ENCODE measurements around the gene ZNF652.
"Not testable (repeated sequence)": the region's sequence is repeated elsewhere in the genome, so short reads cannot be mapped to it uniquely, and the experiment has no call there.

The ZNF652 gene

DNA sequence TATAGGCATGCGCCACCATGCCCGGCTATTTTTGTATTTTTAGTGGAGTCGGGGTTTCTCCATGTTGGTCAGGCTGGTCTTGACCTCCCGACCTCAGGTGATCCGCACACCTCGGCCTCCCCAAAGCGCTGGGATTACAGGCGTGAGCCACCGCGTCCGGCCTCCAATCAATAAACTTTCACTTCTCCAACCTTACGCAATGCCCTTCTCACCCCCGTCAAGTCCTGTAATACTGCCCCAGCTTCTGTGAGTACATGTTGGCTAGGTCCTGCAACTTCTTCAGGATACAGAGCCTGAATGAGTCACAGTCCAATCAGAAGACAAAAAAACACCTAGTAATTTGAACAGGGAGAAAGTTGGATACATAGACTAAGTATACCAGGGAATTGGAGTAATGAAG lies 84.4 kb downstream of the ZNF652 start:
- Histone ChIP-seq H3K4me2 (ENCODE audit: low read depth, low read length, poor library complexity, severe bottlenecking) (no peak overlapping the region), H3K4me3 (ENCODE audit: insufficient read depth, low read length, poor library complexity, severe bottlenecking) (no peak overlapping the region), H2AFZ (ENCODE audit: low read depth, low read length, severe bottlenecking) (no peak overlapping the region), H3K9me3 (ENCODE audit: insufficient read depth, low read length) (no peaks in the 10 kb centered on the region), H3F3A (ENCODE audit: insufficient read depth) (no peaks in the 10 kb centered on the region), H3K27me3 (ENCODE audit: low read length) (no peaks in the 10 kb centered on the region), H3K9me2 (replicated peaks; ENCODE audit: insufficient read depth, low read length) (no peaks in the 10 kb centered on the region), H3K27ac (ENCODE audit: low read depth, low read length) (no peak overlapping the region), H4K20me1 (ENCODE audit: low read depth, low read length) (no peaks in the 10 kb centered on the region), H3K9ac (ENCODE audit: low read length) (no peak overlapping the region), H3K79me2 (ENCODE audit: insufficient read depth, low read length) (no peaks in the 10 kb centered on the region), H3K36me3 (ENCODE audit: low read length) (no peaks in the 10 kb centered on the region)
- TF ChIP-seq, protein P1, sequence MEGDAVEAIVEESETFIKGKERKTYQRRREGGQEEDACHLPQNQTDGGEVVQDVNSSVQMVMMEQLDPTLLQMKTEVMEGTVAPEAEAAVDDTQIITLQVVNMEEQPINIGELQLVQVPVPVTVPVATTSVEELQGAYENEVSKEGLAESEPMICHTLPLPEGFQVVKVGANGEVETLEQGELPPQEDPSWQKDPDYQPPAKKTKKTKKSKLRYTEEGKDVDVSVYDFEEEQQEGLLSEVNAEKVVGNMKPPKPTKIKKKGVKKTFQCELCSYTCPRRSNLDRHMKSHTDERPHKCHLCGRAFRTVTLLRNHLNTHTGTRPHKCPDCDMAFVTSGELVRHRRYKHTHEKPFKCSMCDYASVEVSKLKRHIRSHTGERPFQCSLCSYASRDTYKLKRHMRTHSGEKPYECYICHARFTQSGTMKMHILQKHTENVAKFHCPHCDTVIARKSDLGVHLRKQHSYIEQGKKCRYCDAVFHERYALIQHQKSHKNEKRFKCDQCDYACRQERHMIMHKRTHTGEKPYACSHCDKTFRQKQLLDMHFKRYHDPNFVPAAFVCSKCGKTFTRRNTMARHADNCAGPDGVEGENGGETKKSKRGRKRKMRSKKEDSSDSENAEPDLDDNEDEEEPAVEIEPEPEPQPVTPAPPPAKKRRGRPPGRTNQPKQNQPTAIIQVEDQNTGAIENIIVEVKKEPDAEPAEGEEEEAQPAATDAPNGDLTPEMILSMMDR (IDR thresholded peaks at IDR 0.05; ENCODE audit: insufficient read depth, low read length, poor library complexity, severe bottlenecking): no peak
- TF ChIP-seq EZH2phosphoT487 (conservative IDR thresholded peaks at IDR 0.05; ENCODE audit: low read length): no peak

DNA sequence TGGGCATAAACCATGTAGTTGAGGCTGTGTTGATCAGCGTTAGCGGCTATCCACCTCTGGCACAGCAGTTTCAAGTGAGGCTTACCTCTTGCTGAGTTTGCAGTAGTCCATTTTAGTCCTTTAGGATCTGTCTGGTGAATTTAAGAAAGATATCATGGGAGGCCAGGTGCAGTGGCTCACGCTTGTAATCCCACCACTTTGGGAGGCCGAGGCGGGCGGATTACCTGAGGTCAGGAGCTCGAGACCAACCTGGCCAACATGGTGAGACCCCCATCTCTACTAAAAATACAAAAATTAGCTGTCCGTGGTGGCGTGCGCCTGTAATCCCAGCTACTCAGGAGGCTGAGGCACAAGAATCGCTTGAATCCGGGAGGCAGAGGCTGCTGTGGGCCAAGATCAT lies 86.1 kb downstream of the ZNF652 start:
- not testable (repeated sequence) for H3K79me2 ChIP-seq (ENCODE audit: insufficient read depth, low read length); H3F3A ChIP-seq (ENCODE audit: insufficient read depth); H2AFZ ChIP-seq (ENCODE audit: low read depth, low read length, severe bottlenecking); H3K27ac ChIP-seq (ENCODE audit: low read depth, low read length); H3K9me3 ChIP-seq (ENCODE audit: insufficient read depth, low read length); H4K20me1 ChIP-seq (ENCODE audit: low read depth, low read length); H3K9me2 ChIP-seq (replicated peaks; ENCODE audit: insufficient read depth, low read length); H3K9ac ChIP-seq (ENCODE audit: low read length); H3K36me3 ChIP-seq (ENCODE audit: low read length); H3K27me3 ChIP-seq (ENCODE audit: low read length); H3K4me3 ChIP-seq (ENCODE audit: insufficient read depth, low read length, poor library complexity, severe bottlenecking); H3K4me2 ChIP-seq (ENCODE audit: low read depth, low read length, poor library complexity, severe bottlenecking)

DNA sequence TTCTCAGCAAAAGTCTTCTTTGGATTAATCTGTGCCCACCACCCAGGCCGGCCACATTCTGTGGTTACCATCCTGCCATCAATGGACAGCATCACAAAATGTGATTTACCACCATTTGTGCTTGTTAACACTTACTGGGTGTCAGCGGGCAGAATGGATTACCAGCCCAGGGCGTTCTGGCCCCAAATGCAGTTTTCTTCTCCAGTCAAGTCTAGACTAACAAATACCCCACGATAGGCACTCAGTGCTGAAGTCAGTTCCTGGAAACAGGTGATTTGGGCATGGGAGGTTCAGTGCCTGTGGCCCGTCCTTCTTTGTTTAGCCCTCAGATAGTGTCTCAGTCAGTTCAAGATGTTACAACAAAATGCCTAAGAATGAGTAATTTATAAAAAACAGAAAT lies 92.7 kb downstream of the ZNF652 start:
- no peaks in the 10 kb centered on the region for H3F3A ChIP-seq (ENCODE audit: insufficient read depth)
- TF ChIP-seq, protein P1 (IDR thresholded peaks at IDR 0.05; ENCODE audit: insufficient read depth, low read length, poor library complexity, severe bottlenecking): no peak
- no peak for TF ChIP-seq EZH2phosphoT487 (conservative IDR thresholded peaks at IDR 0.05; ENCODE audit: low read length)
- no peak overlapping the region for H3K4me3 ChIP-seq (ENCODE audit: insufficient read depth, low read length, poor library complexity, severe bottlenecking)
- no peak overlapping the region for H3K9ac ChIP-seq (ENCODE audit: low read length)
- no peaks in the 10 kb centered on the region for H3K9me2 ChIP-seq (replicated peaks; ENCODE audit: insufficient read depth, low read length)
- H3K9me3 ChIP-seq (ENCODE audit: insufficient read depth, low read length): no peaks in the 10 kb centered on the region
- no peak overlapping the region for H2AFZ ChIP-seq (ENCODE audit: low read depth, low read length, severe bottlenecking)
- no peaks in the 10 kb centered on the region for H3K27me3 ChIP-seq (ENCODE audit: low read length)
- H3K4me2 ChIP-seq (ENCODE audit: low read depth, low read length, poor library complexity, severe bottlenecking): no peak overlapping the region
- no peaks in the 10 kb centered on the region for H3K79me2 ChIP-seq (ENCODE audit: insufficient read depth, low read length)
- H4K20me1 ChIP-seq (ENCODE audit: low read depth, low read length): no peaks in the 10 kb centered on the region
- no peaks in the 10 kb centered on the region for H3K36me3 ChIP-seq (ENCODE audit: low read length)
- no peak overlapping the region for H3K27ac ChIP-seq (ENCODE audit: low read depth, low read length)

DNA sequence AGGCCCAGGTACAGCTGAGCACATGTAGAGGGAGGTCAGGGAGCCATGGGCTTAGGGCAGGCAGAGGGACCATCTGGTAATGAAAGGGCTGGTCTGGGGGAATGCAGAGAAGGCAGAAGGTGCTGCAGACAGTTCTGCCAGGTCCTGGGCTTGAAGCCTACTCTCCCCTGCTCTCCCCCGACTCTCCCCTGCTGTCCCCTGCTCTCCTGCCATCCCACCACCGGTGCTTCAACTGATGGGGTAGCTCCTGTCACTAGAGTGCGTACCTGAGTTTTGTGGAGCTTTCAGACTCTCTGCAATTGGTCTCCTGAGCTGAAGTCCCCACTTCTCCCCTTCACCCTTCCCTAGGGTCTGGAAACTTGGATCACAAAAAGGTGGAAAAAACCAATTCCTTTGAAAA lies 94.1 kb downstream of the ZNF652 start:
- Histone ChIP-seq H4K20me1 (ENCODE audit: low read depth, low read length) (no peaks in the 10 kb centered on the region), H3K27ac (ENCODE audit: low read depth, low read length) (no peak overlapping the region), H3K4me2 (ENCODE audit: low read depth, low read length, poor library complexity, severe bottlenecking) (no peak overlapping the region), H3K9me2 (replicated peaks; ENCODE audit: insufficient read depth, low read length) (no peaks in the 10 kb centered on the region), H3F3A (ENCODE audit: insufficient read depth) (no peaks in the 10 kb centered on the region), H3K36me3 (ENCODE audit: low read length) (no peaks in the 10 kb centered on the region), H3K9ac (ENCODE audit: low read length) (no peak overlapping the region), H3K4me3 (ENCODE audit: insufficient read depth, low read length, poor library complexity, severe bottlenecking) (no peak overlapping the region), H3K9me3 (ENCODE audit: insufficient read depth, low read length) (no peaks in the 10 kb centered on the region), H3K79me2 (ENCODE audit: insufficient read depth, low read length) (no peaks in the 10 kb centered on the region), H2AFZ (ENCODE audit: low read depth, low read length, severe bottlenecking) (no peak overlapping the region), H3K27me3 (ENCODE audit: low read length) (no peaks in the 10 kb centered on the region)
- TF ChIP-seq, protein P1 (IDR thresholded peaks at IDR 0.05; ENCODE audit: insufficient read depth, low read length, poor library complexity, severe bottlenecking): no peak
- no peak for TF ChIP-seq EZH2phosphoT487 (conservative IDR thresholded peaks at IDR 0.05; ENCODE audit: low read length)
